HG02870 (cell line): ENCODE data around the gene TNFRSF17.

ENCODE experiments used
- ATAC-seq: cut with Tn5 transposase; IDR thresholded peaks from one replicate; pipeline ENCODE4 v1.9.1; 2021; ENCODE audit warnings: mild to moderate bottlenecking, moderate library complexity; ENCODE audit not compliant: unreplicated experiment

The TNFRSF17 gene

DNA sequence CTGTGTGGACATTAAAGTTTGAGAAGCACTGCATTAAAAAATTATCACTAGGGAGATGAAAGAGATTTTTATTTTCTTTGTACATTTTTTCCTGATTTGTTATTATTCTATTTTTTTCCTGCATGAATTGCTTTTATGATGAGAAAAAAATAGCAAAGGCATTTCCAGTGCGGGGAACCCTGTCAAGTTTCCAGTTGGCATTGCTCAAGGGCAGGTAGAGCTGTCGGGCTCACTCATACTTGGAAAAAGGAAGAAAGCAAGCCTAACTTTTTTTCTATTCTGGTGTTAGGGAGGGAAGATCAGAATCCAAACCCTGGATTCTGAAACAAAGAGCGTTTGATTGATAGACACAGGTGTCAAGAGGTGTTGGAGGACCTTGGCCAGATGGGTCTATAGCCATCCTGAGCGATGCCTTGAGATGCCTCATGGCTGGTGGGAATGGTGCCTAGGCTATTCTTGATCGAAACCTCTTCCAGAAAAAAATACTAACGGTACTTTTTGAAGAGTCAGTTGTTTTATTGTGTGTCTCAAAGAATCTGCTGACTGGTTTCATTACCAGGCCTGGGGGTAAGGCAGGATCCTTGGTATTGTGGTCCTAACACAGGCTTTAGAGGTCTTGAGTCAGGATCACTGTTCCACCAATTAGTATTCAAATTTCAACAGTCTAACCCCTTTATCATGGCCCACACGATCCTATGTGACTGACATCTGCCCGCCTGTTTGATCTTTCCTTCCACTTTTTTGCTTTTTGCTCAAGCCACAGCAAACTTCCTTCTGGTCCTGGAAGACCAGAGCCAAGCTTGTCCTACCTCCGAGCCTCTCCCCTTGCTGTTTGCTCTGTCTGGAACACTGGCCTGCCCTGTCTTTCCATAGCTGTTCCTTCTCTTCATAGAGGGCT, 31.7 kb downstream of the TNFRSF17 start:
- ATAC-seq = no peak

DNA sequence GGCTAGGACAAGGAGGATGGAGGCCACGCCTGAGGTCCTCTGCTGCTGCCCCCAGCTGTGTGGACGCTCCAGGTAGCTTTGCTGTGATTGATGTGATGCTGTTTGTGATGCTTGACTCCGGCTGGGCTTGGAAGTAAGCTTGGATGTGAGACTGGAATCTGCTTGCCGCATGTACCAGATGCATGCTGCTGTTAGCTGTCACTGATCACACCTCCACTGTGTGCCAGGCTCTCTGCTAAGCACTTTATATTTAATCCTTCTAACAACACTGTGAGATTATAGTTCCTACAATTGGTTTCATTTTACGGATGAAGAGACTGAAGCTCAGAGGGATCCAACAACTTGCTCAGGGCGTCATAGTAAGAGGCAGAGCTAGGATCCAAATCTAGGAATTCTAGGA, 35.0 kb downstream of the TNFRSF17 start:
- ATAC-seq = no peak

DNA sequence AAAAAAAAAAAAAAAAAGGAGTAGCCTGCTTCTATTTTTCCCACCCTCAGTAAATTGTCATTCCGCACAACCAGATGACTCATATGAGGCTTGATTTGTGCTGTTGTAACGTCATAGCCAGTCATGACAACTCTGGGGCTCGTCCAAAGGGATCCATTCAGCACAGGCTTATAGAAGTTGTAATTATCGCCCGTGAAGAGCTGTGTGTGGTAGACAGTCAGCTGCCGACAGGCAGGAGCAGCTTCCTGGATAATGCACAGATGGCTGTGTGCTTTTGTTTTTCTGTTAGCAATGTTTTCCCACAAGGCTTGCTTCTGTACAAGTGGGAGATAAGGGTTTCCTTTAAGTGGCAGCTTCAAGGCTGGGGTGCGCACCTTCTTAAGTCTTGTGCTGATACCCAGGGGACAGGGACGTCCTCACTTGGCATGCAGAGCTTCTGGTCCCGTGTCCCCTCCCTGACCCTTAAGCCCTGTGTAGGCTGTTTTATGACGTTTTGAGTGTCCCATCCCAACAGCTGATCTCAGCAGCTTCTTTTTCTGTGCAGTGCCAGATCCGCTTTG, 37.5 kb downstream of the TNFRSF17 start:
- no peak for ATAC-seq

DNA sequence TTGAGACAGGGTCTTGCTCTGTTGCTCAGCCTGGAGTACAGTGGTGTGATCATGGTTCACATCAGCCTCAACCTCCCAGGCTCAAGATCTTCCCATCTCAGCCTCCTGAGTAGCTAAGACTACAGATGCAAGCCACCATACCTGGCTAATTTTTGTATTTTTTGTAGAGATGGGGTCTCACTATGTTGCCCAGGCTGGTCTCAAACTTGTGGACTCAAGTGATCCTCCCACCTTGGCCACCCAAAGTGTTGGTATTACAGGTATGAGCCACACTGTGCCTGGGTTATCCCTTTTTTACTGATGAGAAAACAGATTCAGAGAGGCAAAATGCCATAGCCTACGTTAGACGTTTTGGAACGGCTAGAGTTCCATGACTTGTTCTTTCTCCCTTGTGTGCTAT, 41.6 kb downstream of the TNFRSF17 start:
- no peak for ATAC-seq

DNA sequence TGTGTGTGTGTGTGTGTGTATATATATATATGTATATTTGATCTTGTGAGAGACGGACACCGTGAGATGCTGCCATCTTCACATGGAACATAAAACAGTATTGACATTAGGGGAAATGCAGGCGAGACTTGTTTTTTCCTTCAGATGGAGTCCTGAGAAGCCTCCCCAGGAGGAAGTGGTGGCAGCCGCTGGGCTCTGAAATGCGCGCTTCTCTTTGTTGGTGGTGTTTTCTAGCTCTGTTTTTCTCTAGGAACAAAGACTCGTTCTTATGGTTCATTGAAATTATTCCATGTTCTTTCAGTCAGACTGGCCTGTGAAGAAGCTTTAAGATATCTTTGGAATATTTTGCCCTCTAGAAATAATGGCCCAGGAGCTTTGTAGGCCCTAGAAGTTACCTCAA, 44.5 kb downstream of the TNFRSF17 start:
- no peak for ATAC-seq

DNA sequence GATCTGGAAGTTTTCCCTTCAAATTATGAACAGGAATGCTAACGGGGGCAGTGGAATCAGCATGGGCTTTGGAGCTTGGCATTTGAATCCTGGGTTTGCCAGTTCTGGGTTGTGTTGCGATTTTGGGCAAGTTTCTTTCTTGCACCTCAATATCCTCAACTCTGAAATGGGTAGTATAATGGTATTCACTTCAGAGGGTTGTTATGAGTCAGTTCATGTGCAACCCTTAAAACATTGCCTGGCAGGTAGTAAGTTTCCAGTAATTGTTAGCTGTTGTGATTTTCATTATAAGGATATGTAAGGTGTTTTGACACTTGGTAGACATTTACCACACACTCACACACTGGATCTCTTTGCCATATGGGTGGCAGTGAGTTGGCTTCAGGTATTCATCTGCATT, 44.9 kb downstream of the TNFRSF17 start:
- no peak for ATAC-seq

DNA sequence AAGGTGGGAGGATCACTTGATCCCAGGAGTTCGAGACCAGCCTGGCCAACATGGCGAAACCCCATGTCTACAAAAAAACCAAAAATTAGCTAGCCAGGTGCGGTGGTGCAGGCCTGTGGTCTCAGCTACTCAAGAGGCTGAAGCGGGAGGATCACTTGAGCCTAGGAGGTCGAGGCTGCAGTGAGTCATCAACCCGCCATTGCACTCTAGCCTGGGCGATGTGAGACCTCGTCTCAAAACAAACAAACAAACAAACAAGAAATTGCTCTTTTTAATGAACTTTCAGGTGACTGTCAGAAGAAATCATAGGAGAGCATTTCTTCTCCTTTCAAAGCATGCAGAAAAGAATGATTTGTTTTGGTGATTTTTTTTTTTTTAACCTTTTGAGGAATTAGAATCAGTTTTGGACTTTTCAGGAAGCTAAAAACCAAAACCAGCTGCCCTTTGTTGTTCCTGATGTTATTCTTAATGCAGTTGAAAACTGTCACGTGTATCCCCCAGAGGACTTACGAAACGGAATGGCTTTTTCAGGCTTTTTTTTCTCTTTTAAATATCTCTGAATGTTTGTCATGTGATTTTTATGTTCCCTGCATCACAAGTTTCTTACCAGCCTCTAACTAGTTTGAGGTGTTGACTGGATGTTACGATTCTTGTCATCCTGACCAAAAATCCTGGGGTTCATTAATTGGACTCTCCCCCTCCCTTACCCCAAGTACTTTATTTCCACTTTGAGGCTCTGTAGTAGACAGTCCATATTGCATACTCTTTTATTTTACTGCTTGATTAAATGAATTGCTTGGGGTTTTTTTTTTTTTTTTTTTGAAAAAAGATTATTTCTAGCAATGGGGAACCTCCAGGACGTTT, 45.6 kb downstream of the TNFRSF17 start:
- ATAC-seq = no peak

DNA sequence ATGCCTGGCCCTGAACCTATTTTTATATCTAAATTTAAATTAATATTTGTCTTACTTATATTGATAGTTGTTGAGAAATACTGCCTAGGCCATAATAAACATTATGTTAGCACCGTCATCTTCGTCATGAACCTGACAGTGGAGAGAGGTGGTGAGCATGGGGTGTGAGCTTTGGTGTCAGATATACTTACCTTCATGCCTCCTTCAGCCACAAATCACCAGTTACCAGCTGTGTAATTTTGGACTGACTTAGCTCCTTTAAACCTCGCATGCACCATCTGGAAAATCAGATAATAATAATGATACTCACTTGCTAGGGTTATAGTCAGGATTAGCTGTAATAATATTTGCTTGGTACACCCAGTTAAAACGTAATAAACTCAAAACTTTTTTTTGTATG, 46.6 kb downstream of the TNFRSF17 start:
- no peak for ATAC-seq

DNA sequence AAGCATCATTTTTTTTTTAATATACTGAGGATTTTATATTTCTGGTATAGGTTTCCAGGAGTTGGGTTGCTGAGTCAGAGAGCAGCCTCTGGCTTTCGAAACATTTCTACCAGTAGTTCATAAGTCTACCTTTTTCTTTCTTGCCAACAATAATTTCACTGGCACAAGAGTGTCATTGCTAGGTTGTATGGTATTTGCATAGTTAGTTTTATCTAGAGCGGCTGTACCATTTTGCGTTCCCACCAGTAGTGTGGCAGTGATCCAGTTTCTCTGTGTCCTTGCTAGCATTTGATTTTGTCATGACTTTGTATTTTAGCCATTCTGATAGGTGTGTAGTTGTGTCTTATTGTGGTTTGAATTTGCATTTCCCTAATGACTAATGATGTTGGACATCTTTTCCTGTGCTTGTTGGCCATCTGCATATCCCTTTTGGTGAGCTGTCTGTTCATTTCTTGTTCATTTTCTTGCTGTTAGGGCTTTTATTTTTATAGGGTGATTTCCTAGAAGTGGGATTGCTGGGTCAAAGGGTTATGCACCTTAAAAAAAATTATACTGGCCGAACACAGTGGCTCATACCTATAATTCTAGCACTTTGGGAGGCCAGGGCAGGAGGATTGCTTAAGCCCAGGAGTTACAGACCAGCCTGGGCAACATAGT, 51.4 kb downstream of the TNFRSF17 start:
- ATAC-seq = no peak

DNA sequence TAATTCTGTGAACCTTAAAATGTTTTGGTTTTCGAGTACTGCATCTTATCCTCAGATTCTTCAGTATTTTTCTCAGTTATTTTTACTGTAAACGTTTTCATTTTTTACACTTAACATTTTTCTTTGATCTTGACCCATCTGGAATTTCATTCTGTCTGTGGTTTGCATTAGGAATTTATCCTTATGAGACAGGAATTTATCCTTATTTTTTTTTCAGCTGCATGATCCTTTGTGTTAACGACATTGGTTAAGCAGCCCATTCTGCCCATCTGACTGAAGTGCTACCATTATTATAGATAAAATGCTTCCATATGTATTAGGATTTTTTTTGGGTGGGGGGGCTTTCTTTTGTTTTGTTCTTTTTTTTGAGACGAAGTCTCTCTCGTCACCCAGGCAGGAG, 52.5 kb downstream of the TNFRSF17 start:
- no peak for ATAC-seq
